Muscle of leg (tissue), 11 donors: ENCODE data around the gene FIZ1. TPM values are rescaled to one million over a fixed set of nuclear protein-coding genes. Genes with fewer than 3 reads are reported as not detected.

Experiments used
- DNase-seq: peaks from one replicate; pipeline ENCODE4 v3.0.0; 2013
- H3K27ac ChIP-seq: one replicate; pipeline ENCODE4 v1.5.1; 2013; ENCODE audit warnings: mild to moderate bottlenecking, low read length, control low read depth
- H3K27me3 ChIP-seq: one replicate; pipeline ENCODE4 v1.6.1; 2013; ENCODE audit warnings: low read length; ENCODE audit not compliant: control insufficient read depth, insufficient read depth
- H3K36me3 ChIP-seq: one replicate; pipeline ENCODE4 v1.6.1; 2013; ENCODE audit warnings: low read length; ENCODE audit not compliant: control insufficient read depth, insufficient read depth
- H3K4me1 ChIP-seq: one replicate; pipeline ENCODE4 v1.6.1; 2013; ENCODE audit warnings: low read length; ENCODE audit not compliant: control insufficient read depth, insufficient read depth
- H3K4me3 ChIP-seq: one replicate; pipeline ENCODE4 v1.5.1; 2013; ENCODE audit warnings: low read length, control low read depth
- H3K9me3 ChIP-seq: replicated peaks from 2 replicates; pipeline ENCODE4 v1.6.1; 2013; ENCODE audit warnings: low read depth, low read length; ENCODE audit not compliant: control insufficient read depth
- WGBS: methylation state at CpG from one replicate; pipeline ENCODE4 v1.1.5; 2013; ENCODE audit warnings: missing lambda C conversion rate; ENCODE audit not compliant: insufficient coverage; 5-methylcytosine and 5-hydroxymethylcytosine counted together
- polyA plus RNA-seq, 8 donors: library from polyadenylated mRNA; unstranded; fragments of 120-200 nt; gene quantifications; one replicate each; pipeline versions ENCODE4 v1.2.1 to v1.2.3, GENCODE V29; 2013; ENCODE audit warnings: inconsistent platforms in 1 of 8, low replicate concordance in 1 of 8; ENCODE audit not compliant: insufficient read length in 8 of 8, insufficient read depth in 1 of 8
- total RNA-seq: library from RNA; stranded (reverse); fragments of 120-200 nt; gene quantifications from one replicate; pipeline ENCODE4 v1.2.4, GENCODE V29; 2013

The FIZ1 gene
- total and polyA plus RNA-seq, 9 donors = 3.7 to 15.1 (median 12.1) TPM

DNA sequence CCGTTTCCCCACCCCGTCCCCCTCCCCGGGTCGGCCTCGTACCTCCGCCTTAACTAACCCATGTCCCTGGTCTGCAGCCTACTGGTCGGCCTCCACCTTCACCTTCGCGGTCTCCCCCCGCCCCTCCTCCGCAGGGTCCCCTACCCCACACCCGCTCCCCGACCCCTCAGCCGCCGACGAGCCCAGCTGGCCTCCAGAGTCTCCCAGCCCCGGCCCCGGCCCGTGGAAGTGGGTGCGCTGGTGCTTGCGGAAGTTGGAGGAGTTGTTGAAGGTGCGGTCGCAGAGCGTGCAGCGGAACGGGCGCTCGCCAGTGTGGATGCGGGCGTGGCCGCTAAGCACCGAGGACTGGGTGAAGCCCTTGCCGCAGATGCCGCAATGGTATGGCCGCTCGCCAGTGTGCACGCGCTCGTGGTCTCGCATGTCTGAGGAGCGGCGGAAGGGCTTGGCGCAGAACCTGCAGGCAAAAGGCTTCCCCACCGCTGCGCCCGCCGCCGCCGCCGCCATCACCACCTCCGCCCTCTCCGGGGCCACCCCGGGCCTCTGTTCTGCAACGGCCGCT lies 22.4 kb upstream of the FIZ1 start:
- Histone ChIP-seq H3K4me1 (peaks cover 15% of the 10 kb centered on the region), H3K36me3 (peaks cover 19% of the 10 kb centered on the region), H3K27ac (no peak overlapping the region), H3K4me3 (no peak overlapping the region), H3K9me3 (no peaks in the 10 kb centered on the region), H3K27me3 (no peaks in the 10 kb centered on the region)
- DNase-seq = no peak
- WGBS = 94% methylated on average over 50 of the region's 55 CpGs

DNA sequence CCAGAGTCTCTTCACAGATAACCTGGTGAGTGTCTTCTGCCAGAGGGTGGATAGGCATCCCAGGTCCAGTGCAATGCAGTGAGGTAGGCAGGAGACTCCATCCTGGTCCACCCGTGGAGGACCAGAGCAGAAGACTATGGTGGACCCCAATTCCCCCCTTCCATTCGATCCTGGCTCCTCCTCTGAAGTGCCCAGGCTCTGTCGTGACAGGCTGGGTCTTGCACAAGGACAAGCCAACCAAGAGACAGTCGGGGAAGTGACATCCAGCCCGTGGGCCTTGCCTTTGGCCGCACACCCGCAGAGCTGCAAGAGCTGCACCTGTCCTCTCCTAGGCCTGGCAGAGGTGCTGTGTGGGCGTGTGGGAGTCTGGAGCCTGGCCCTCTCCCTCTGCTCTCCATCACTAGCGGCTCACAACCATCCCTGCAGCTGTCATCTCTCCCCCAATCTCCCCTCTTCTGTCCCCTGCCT lies 21.9 kb upstream of the FIZ1 start:
- H3K27me3 ChIP-seq = no peaks in the 10 kb centered on the region
- DNase-seq = no peak
- H3K4me3 ChIP-seq = no peak overlapping the region
- H3K4me1 ChIP-seq = peaks cover 15% of the 10 kb centered on the region
- peaks cover 24% of the 10 kb centered on the region for H3K36me3 ChIP-seq
- no peaks in the 10 kb centered on the region for H3K9me3 ChIP-seq
- 72% methylated on average over 7 of the region's 9 CpGs for WGBS
- no peak overlapping the region for H3K27ac ChIP-seq

DNA sequence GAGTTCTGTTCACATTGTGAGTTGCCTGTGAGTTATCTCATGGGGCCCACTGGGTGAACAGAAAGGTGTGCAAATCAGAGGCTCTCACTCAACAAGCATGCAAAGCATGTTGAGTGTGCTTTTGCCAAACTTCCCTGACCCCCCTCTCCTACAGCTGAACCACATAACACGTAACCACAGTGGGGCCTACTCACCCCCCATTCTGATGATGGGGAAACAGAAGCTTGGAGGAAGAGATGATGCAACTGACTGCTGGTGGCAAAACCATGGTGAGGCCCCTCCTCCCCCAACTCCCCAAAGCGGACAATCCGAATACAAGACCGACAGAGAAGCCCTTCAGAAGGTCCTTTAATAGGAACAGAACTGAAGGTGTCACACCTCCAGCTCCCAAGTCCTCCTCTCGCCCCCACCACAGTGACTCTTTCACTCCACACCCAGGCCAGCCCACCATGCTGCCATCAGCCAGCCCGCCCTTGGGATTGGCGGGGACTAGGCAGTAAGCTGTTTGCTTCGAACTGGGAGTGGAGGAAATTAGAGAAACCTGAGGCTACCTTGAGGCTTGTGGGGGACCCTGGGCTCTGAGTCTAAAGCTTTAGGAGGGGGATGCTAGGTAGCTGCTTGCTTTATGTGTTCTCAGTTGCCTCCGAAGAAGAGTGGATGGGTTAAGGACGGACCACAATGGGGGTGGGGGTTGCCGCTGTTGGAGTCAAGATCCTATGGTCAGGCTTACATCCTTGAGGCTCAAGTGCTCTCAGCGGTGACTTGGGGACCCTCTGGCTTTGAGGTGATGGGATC lies 21.3 kb upstream of the FIZ1 start:
- no peak overlapping the region for H3K4me3 ChIP-seq
- peaks cover 28% of the 10 kb centered on the region for H3K36me3 ChIP-seq
- H3K9me3 ChIP-seq = no peaks in the 10 kb centered on the region
- no peaks in the 10 kb centered on the region for H3K27me3 ChIP-seq
- no peak for DNase-seq
- 86% methylated on average over 8 of the region's 12 CpGs for whole genome bisulfite sequencing
- peaks cover 15% of the 10 kb centered on the region for H3K4me1 ChIP-seq
- no peak overlapping the region for H3K27ac ChIP-seq

DNA sequence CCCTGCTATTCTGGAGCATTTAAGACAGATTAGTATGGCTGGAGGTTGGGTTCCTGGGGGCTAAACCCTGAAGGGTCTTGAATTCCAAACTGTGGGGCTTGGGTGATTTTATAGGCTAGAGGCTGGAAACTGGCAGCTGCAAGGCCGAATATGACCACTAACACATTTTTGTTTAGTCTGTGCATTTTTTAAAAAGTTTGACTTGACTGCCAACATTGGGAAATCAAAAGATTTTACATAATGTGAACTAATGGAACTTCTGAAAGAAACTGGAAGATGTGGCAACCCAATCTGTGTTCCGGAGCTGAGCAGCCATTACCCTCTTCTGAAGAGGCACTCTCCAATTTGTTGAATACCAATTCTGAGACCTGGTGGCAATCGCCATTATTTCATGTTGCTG lies 20.0 kb upstream of the FIZ1 start:
- 92% methylated on average over 2 of the region's 3 CpGs for WGBS
- no peak overlapping the region for H3K27ac ChIP-seq
- no peaks in the 10 kb centered on the region for H3K27me3 ChIP-seq
- peaks cover 30% of the 10 kb centered on the region for H3K36me3 ChIP-seq
- no peak overlapping the region for H3K4me3 ChIP-seq
- no peaks in the 10 kb centered on the region for H3K9me3 ChIP-seq
- no peak for DNase-seq
- H3K4me1 ChIP-seq = peaks cover 9% of the 10 kb centered on the region

DNA sequence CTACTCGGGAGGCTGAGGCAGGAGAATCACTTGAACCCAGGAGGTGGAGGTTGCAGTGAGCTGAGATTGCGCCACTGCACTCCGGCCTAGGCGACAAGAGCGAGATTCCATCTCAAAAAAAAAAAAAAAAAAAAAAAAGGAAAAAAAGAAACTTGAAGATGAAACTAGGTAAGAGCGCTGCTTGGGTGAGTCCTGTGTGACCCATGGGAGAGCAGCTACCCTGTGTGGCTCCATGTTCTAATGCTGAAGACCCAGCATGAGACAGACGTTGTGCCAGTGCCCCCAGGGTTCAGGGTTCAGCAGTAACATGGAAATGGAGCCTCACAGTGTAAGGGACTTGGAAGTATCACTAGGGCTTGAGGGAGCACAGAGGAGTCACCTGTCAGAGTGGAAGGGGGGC lies 19.1 kb upstream of the FIZ1 start:
- Histone ChIP-seq H3K4me3 (no peak overlapping the region), H3K27ac (no peak overlapping the region), H3K36me3 (peaks cover 31% of the 10 kb centered on the region), H3K27me3 (no peaks in the 10 kb centered on the region), H3K4me1 (peaks cover 3% of the 10 kb centered on the region), H3K9me3 (no peaks in the 10 kb centered on the region)
- no peak for DNase-seq
- WGBS = 61% methylated on average over 2 of the region's 7 CpGs

DNA sequence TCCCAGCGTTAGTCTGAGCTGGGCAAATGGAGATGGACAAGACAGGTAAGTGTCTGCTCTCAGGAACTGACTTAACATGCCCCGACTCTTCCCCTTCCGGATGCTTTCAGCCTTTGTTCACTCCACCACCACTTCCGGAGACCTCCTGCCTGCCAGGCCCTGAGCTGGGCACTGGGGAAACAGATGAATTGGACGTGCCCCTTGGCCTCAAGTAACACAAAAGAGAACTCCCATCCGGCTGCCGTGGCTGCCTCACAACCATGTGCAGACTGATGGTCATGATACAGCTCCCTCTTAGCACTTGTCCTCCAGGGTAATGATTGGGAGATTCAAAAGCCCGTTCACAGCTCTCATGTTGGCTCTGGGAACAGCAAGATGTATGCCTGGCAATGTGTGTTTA lies 18.1 kb upstream of the FIZ1 start:
- Histone ChIP-seq H3K27ac (no peak overlapping the region), H3K4me1 (no peaks in the 10 kb centered on the region), H3K9me3 (no peaks in the 10 kb centered on the region), H3K4me3 (no peak overlapping the region), H3K27me3 (no peaks in the 10 kb centered on the region), H3K36me3 (peaks cover 36% of the 10 kb centered on the region)
- no peak for DNase-seq
- 90% methylated on average over 8 of the region's 8 CpGs for WGBS

DNA sequence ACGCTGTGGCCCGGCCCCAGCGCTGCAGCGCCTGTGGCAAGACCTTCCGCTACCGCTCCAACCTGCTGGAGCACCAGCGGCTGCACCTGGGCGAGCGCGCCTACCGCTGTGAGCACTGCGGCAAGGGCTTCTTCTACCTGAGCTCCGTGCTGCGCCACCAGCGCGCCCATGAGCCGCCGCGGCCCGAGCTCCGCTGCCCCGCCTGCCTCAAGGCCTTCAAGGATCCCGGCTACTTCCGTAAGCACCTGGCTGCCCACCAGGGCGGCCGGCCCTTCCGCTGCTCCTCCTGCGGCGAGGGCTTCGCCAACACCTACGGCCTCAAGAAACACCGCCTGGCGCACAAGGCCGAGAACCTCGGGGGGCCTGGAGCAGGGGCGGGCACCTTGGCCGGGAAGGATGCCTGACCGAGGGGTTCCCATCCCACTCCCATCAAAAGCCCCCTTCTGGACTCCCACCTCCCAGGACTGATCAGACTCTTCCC lies 17.1 kb upstream of the FIZ1 start:
- Histone ChIP-seq H3K27ac (no peak overlapping the region), H3K4me3 (no peak overlapping the region), H3K27me3 (no peaks in the 10 kb centered on the region), H3K4me1 (peaks cover 3% of the 10 kb centered on the region), H3K36me3 (peaks cover 34% of the 10 kb centered on the region), H3K9me3 (no peaks in the 10 kb centered on the region)
- WGBS = 95% methylated on average over 38 of the region's 38 CpGs
- no peak for DNase-seq

DNA sequence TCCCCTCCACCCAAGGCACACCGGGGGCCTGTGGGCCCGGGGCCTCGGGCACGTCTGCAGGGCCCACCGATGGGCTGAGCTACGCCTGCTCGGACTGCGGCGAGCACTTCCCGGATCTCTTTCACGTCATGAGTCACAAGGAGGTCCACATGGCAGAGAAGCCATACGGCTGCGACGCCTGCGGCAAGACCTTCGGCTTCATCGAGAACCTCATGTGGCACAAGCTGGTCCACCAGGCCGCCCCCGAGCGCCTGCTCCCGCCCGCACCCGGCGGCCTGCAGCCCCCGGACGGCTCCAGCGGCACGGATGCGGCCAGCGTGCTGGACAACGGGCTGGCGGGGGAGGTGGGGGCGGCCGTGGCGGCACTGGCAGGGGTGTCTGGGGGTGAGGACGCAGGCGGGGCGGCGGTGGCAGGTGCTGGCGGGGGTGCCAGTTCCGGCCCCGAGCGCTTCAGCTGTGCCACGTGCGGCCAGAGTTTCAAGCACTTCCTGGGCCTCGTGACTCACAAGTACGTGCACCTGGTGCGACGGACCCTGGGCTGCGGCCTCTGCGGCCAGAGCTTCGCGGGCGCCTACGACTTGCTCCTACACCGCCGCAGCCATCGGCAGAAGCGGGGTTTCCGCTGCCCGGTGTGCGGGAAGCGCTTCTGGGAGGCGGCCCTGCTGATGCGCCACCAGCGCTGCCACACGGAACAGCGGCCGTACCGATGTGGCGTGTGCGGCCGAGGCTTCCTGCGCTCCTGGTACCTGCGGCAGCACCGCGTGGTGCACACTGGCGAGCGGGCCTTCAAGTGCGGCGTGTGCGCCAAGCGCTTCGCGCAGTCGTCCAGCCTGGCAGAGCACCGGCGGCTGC lies 16.5 kb upstream of the FIZ1 start:
- DNase-seq = no peak
- Histone ChIP-seq H3K4me1 (peaks cover 8% of the 10 kb centered on the region), H3K27me3 (no peaks in the 10 kb centered on the region), H3K4me3 (no peak overlapping the region), H3K27ac (no peak overlapping the region), H3K36me3 (peaks cover 30% of the 10 kb centered on the region), H3K9me3 (no peaks in the 10 kb centered on the region)
- WGBS = 97% methylated on average over 88 of the region's 88 CpGs

DNA sequence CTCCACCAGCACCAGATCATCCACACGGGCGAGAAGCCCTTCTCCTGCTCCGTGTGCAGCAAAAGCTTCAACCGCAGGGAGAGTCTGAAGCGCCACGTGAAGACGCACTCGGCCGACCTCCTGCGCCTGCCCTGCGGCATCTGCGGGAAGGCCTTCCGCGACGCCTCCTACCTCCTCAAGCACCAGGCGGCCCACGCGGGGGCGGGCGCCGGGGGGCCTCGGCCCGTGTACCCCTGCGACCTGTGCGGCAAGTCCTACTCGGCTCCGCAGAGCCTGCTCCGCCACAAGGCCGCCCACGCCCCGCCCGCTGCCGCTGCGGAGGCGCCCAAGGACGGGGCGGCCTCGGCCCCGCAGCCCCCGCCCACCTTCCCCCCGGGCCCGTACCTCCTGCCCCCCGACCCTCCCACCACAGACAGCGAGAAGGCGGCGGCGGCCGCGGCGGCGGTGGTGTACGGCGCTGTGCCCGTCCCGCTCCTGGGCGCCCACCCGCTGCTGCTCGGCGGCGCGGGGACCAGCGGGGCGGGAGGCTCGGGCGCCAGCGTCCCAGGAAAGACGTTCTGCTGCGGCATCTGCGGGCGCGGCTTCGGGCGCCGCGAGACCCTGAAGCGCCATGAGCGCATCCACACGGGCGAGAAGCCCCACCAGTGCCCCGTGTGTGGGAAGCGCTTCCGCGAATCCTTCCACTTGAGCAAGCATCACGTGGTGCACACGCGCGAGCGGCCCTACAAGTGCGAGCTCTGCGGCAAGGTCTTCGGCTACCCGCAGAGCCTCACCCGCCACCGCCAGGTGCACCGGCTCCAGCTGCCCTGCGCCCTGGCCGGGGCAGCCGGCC lies 15.6 kb upstream of the FIZ1 start:
- no peak overlapping the region for H3K27ac ChIP-seq
- peaks cover 9% of the 10 kb centered on the region for H3K4me1 ChIP-seq
- H3K36me3 ChIP-seq = peaks cover 35% of the 10 kb centered on the region
- no peak for DNase-seq
- peaks cover 2% of the 10 kb centered on the region for H3K9me3 ChIP-seq
- 96% methylated on average over 71 of the region's 98 CpGs for WGBS
- no peak overlapping the region for H3K4me3 ChIP-seq
- no peaks in the 10 kb centered on the region for H3K27me3 ChIP-seq
